Measurements from ENCODE around the gene CCNJL. TPM values are rescaled to one million over a fixed set of nuclear protein-coding genes. Genes with fewer than 3 reads are reported as not detected.

CCNJL gene
- total and polyA plus RNA-seq, 2 experiments from 2014 or later = 8.1 to 10.8 TPM

GRCh38 chr5:160278343-160278742 lies 34.0 kb downstream of the CCNJL start:
- Histone ChIP-seq H3K79me2 (peaks cover 6% of the 10 kb centered on the region), H3K36me3 (replicated peaks; ENCODE audit: insufficient read depth, low read depth) (no peaks in the 10 kb centered on the region)
- no peak for TF ChIP-seq EZH2phosphoT487 (IDR thresholded peaks at IDR 0.05; ENCODE audit: low read depth, severe bottlenecking, unreplicated experiment)
- no peak for TF ChIP-seq EZH2 (IDR thresholded peaks at IDR 0.05; ENCODE audit: borderline replicate concordance)
- TF ChIP-seq CTCF (IDR thresholded peaks at IDR 0.05; ENCODE audit: poor library complexity) = no peak

GRCh38 chr5:160274483-160274931 lies 37.9 kb downstream of the CCNJL start:
- Histone ChIP-seq H3K4me3 (no peak overlapping the region), H3K9me3 (ENCODE audit: low read depth) (no peaks in the 10 kb centered on the region), H3K4me2 (no peak overlapping the region), H4K20me1 (ENCODE audit: insufficient read depth, poor library complexity, severe bottlenecking) (no peaks in the 10 kb centered on the region), H3K4me1 (ENCODE audit: insufficient read depth) (peaks cover 25% of the 10 kb centered on the region), H3K36me3 (replicated peaks; ENCODE audit: insufficient read depth, low read depth) (no peaks in the 10 kb centered on the region), H3K27ac (no peak overlapping the region), H3K79me2 (no peaks in the 10 kb centered on the region), H3K9me2 (replicated peaks; ENCODE audit: insufficient read depth) (no peaks in the 10 kb centered on the region), H2AFZ (no peak overlapping the region), H3K27me3 (no peaks in the 10 kb centered on the region)
- 78% methylated on average over 5 of the region's 5 CpGs for WGBS (ENCODE audit: low lambda C conversion rate, missing lambda C conversion rate)
- TF ChIP-seq EZH2phosphoT487 (IDR thresholded peaks at IDR 0.05; ENCODE audit: low read depth, severe bottlenecking, unreplicated experiment) (no peak), CTCF (IDR thresholded peaks at IDR 0.05; ENCODE audit: poor library complexity) (no peak), EZH2 (IDR thresholded peaks at IDR 0.05; ENCODE audit: borderline replicate concordance) (no peak)
- no peak for DNase-seq (ENCODE audit: low spot score)

More at GRCh38 chr5:160278343-160278742, 34.0 kb downstream of the CCNJL start:
- H2AFZ ChIP-seq = no peak overlapping the region
- no peak overlapping the region for H3K4me3 ChIP-seq
- no peaks in the 10 kb centered on the region for H3K9me3 ChIP-seq (ENCODE audit: low read depth)
- no peaks in the 10 kb centered on the region for H3K9me2 ChIP-seq (replicated peaks; ENCODE audit: insufficient read depth)
- no peaks in the 10 kb centered on the region for H4K20me1 ChIP-seq (ENCODE audit: insufficient read depth, poor library complexity, severe bottlenecking)
- H3K4me2 ChIP-seq = no peak overlapping the region
- H3K27ac ChIP-seq = no peak overlapping the region
- WGBS (ENCODE audit: low lambda C conversion rate, missing lambda C conversion rate) = 77% methylated on average over 7 of the region's 7 CpGs
- no peaks in the 10 kb centered on the region for H3K27me3 ChIP-seq
- no peaks in the 10 kb centered on the region for H3K4me1 ChIP-seq (ENCODE audit: insufficient read depth)
- no peak for DNase-seq (ENCODE audit: low spot score)

GRCh38 chr5:160272889-160273288 lies 39.5 kb downstream of the CCNJL start:
- peaks cover 25% of the 10 kb centered on the region for H3K4me1 ChIP-seq (ENCODE audit: insufficient read depth)
- H3K9me2 ChIP-seq (replicated peaks; ENCODE audit: insufficient read depth) = no peaks in the 10 kb centered on the region
- H3K9me3 ChIP-seq (ENCODE audit: low read depth) = no peaks in the 10 kb centered on the region
- H3K36me3 ChIP-seq (replicated peaks; ENCODE audit: insufficient read depth, low read depth) = no peaks in the 10 kb centered on the region
- no peak for DNase-seq (ENCODE audit: low spot score)
- no peak overlapping the region for H3K4me3 ChIP-seq
- H3K27me3 ChIP-seq = no peaks in the 10 kb centered on the region
- H3K27ac ChIP-seq = peak overlapping the region; percentile 60
- WGBS (ENCODE audit: low lambda C conversion rate, missing lambda C conversion rate) = 58% methylated on average over 2 of the region's 2 CpGs
- no peaks in the 10 kb centered on the region for H3K79me2 ChIP-seq
- no peak for TF ChIP-seq EZH2 (IDR thresholded peaks at IDR 0.05; ENCODE audit: borderline replicate concordance)
- TF ChIP-seq CTCF (IDR thresholded peaks at IDR 0.05; ENCODE audit: poor library complexity) = no peak
- TF ChIP-seq EZH2phosphoT487 (IDR thresholded peaks at IDR 0.05; ENCODE audit: low read depth, severe bottlenecking, unreplicated experiment) = no peak
- no peak overlapping the region for H2AFZ ChIP-seq
- H4K20me1 ChIP-seq (ENCODE audit: insufficient read depth, poor library complexity, severe bottlenecking) = no peaks in the 10 kb centered on the region
- H3K4me2 ChIP-seq = no peak overlapping the region

GRCh38 chr5:160272264-160272663 lies 40.1 kb downstream of the CCNJL start:
- TF ChIP-seq EZH2 (IDR thresholded peaks at IDR 0.05; ENCODE audit: borderline replicate concordance) (no peak), CTCF (IDR thresholded peaks at IDR 0.05; ENCODE audit: poor library complexity) (no peak), EZH2phosphoT487 (IDR thresholded peaks at IDR 0.05; ENCODE audit: low read depth, severe bottlenecking, unreplicated experiment) (no peak)
- Histone ChIP-seq H4K20me1 (ENCODE audit: insufficient read depth, poor library complexity, severe bottlenecking) (no peaks in the 10 kb centered on the region), H3K4me1 (ENCODE audit: insufficient read depth) (peaks cover 25% of the 10 kb centered on the region), H3K4me3 (no peak overlapping the region), H3K27ac (peak overlapping the region; percentile 60), H3K9me2 (replicated peaks; ENCODE audit: insufficient read depth) (no peaks in the 10 kb centered on the region), H3K9me3 (ENCODE audit: low read depth) (no peaks in the 10 kb centered on the region), H3K4me2 (peak overlapping the region; percentile 9), H3K79me2 (no peaks in the 10 kb centered on the region), H3K27me3 (no peaks in the 10 kb centered on the region), H3K36me3 (replicated peaks; ENCODE audit: insufficient read depth, low read depth) (no peaks in the 10 kb centered on the region), H2AFZ (no peak overlapping the region)
- WGBS (ENCODE audit: low lambda C conversion rate, missing lambda C conversion rate) = 62% methylated on average over 3 of the region's 3 CpGs
- DNase-seq (ENCODE audit: low spot score) = no peak

All from hepatocyte (in vitro differentiated cells).